ENCODE measurements around the gene RUSF1.

The RUSF1 gene

GRCh38 chr16:31467151-31467773 is 40.9 kb downstream of the RUSF1 start:
- peak; percentile 23 for DNase-seq

GRCh38 chr16:31466381-31466841 is 41.8 kb downstream of the RUSF1 start:
- DNase-seq, result no peak

- no peak for DNase-seq
These were observed 42.3 kb downstream of the RUSF1 start for GRCh38 chr16:31465788-31466370.

GRCh38 chr16:31464781-31465260 is 43.4 kb downstream of the RUSF1 start:
- DNase-seq, result no peak

GRCh38 chr16:31464348-31464769 is 43.8 kb downstream of the RUSF1 start:
- DNase-seq, result no peak

GRCh38 chr16:31461921-31462804 is 46.0 kb downstream of the RUSF1 start:
- DNase-seq, result no peak

GRCh38 chr16:31461201-31461920 is 46.8 kb downstream of the RUSF1 start:
- no peak for DNase-seq

- peak; percentile 56 for DNase-seq
These were observed 47.6 kb downstream of the RUSF1 start for GRCh38 chr16:31460582-31461002.

GRCh38 chr16:31459687-31460581 is 48.3 kb downstream of the RUSF1 start:
- peak; percentile 100 for DNase-seq

GRCh38 chr16:31458844-31459686 is 49.1 kb downstream of the RUSF1 start, which contains the start of gene ARMC5:
ARMC5 (plus strand) TSS chr16:31459501; CDS start chr16:31459525, 24 bp downstream.
- DNase-seq, result peak; percentile 98

GRCh38 chr16:31458073-31458843 is 49.9 kb downstream of the RUSF1 start:
- peak; percentile 75 for DNase-seq

- DNase-seq, result no peak
These were observed 51.2 kb downstream of the RUSF1 start for GRCh38 chr16:31456988-31457360.

- peak; percentile 56 for DNase-seq
These were observed 52.4 kb downstream of the RUSF1 start for GRCh38 chr16:31455601-31456314.

- no peak for DNase-seq
These were observed 54.7 kb downstream of the RUSF1 start for GRCh38 chr16:31453255-31454204.

- no peak for DNase-seq
These were observed 55.5 kb downstream of the RUSF1 start for GRCh38 chr16:31452631-31453106.

GRCh38 chr16:31451681-31452351 is 56.4 kb downstream of the RUSF1 start:
- peak; percentile 30 for DNase-seq

- DNase-seq, result no peak
These were observed 57.0 kb downstream of the RUSF1 start for GRCh38 chr16:31451201-31451600.

Measured in activated CD4-positive, alpha-beta T cell treated with anti-CD3 and anti-CD28 coated beads, Interleukin-10, Interleukin-2, amounts not matched to agents 100 ng/mL and 50 ng/mL, durations not matched to agents 16 hours and 8 hours (primary cell).